A549 (cell line): ENCODE measurements around the gene TRAPPC4.
"Not testable (repeated sequence)": the region's sequence is repeated elsewhere in the genome, so short reads cannot be mapped to it uniquely, and the experiment has no call there.

ENCODE experiments used
- EP300 ChIP-seq, 2 experiments: fragments of >200 bp; sonication (Bioruptor Twin); formaldehyde crosslinking; IDR thresholded peaks; 2 replicates in 1 of 2; 3 replicates in 1 of 2; pipeline ENCODE4 v1.6.1; 2016 to 2017
- HDAC2 ChIP-seq: fragments of 200-600 bp; sonication (generic); IDR thresholded peaks from 2 replicates; pipeline ENCODE4 v1.6.1; 2016
- HOXA7 ChIP-seq: fragments of 250-450 bp; sonication (Bioruptor Pico); IDR thresholded peaks from 2 replicates; pipeline ENCODE4 v1.5.0; 2020; ENCODE audit warnings: mild to moderate bottlenecking, moderate library complexity
- POLR2A ChIP-seq: IDR thresholded peaks from 2 replicates; pipeline ENCODE4 v1.6.1; 2012; ENCODE audit warnings: mild to moderate bottlenecking, low read length
- POLR2AphosphoS2 ChIP-seq: conservative IDR thresholded peaks from 2 replicates; pipeline ENCODE4 v1.6.1; 2012; ENCODE audit warnings: low read length, improper control_type of control experiment, inconsistent platforms
- REST ChIP-seq: fragments of 200-600 bp; sonication (generic); IDR thresholded peaks from 2 replicates; pipeline ENCODE4 v1.6.1; 2016; ENCODE audit warnings: antibody characterized with exemption, mild to moderate bottlenecking, moderate library complexity
- RFX5 ChIP-seq: fragments of 450-650 bp; IDR thresholded peaks from 2 replicates; pipeline ENCODE4 v1.7.1; 2014; ENCODE audit warnings: antibody characterized with exemption, mild to moderate bottlenecking, moderate library complexity
- SMC3 ChIP-seq: fragments of >200 bp; sonication (Bioruptor Twin); formaldehyde crosslinking; IDR thresholded peaks from 3 replicates; pipeline ENCODE4 v1.6.1; 2018; ENCODE audit warnings: inconsistent platforms
- USF2 ChIP-seq: fragments of 450-650 bp; IDR thresholded peaks from 2 replicates; pipeline ENCODE4 v1.6.1; 2014; ENCODE audit warnings: antibody characterized with exemption
- TF ChIP-seq, protein P1 (sequence below): fragments of >200 bp; sonication (Bioruptor Twin); formaldehyde crosslinking; IDR thresholded peaks from 3 replicates; pipeline ENCODE4 v1.5.1; 2016

GRCh38 chr11:119017377-119017776, 1.2 kb upstream of the TRAPPC4 start:
- TF ChIP-seq SMC3; EP300 (IDR thresholded peaks at IDR 0.05); REST; HDAC2; POLR2A; RFX5; USF2; HOXA7 (CRISPR knock-in tag); POLR2AphosphoS2: not testable (repeated sequence)
- TF ChIP-seq, protein P1, sequence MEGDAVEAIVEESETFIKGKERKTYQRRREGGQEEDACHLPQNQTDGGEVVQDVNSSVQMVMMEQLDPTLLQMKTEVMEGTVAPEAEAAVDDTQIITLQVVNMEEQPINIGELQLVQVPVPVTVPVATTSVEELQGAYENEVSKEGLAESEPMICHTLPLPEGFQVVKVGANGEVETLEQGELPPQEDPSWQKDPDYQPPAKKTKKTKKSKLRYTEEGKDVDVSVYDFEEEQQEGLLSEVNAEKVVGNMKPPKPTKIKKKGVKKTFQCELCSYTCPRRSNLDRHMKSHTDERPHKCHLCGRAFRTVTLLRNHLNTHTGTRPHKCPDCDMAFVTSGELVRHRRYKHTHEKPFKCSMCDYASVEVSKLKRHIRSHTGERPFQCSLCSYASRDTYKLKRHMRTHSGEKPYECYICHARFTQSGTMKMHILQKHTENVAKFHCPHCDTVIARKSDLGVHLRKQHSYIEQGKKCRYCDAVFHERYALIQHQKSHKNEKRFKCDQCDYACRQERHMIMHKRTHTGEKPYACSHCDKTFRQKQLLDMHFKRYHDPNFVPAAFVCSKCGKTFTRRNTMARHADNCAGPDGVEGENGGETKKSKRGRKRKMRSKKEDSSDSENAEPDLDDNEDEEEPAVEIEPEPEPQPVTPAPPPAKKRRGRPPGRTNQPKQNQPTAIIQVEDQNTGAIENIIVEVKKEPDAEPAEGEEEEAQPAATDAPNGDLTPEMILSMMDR = not testable (repeated sequence)
